Left forelimb (tissue), 1 donor: ENCODE data around the gene SLC5A4.

ENCODE experiments used
- DNase-seq: peaks from one replicate; pipeline ENCODE4 v3.0.0-alpha.2; 2018; ENCODE audit warnings: low spot score

The SLC5A4 gene

DNA sequence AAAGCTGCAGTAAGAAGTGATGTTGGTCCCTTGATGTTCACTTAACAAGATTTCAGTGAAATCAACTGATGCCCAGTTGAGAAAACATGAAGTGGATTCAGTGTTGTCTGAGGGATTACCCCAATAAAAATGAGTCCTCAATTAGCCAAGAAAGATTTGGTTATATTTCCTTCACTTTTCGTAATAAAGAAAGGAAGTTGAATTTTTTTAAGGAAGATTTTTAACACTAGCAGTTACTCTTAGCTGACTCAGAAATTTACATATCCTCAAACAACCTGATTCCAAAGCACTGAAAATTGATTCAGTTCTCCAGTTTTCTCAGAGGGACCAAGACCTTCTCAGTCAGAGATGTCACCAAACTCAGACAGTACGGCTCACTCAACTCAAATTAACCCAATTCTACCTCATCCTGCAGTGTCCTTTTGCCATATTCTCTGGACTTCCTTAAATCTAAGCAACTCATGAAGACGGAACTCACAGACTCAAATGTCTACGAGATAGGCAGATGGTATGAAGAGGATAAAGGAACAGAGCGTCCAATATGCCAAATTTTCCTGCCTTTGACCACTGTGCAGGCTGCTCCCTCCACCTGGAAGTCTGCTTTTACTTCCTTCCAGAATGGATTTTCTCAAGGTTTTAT lies 22.8 kb downstream of the SLC5A4 start:
- no peak for DNase-seq

DNA sequence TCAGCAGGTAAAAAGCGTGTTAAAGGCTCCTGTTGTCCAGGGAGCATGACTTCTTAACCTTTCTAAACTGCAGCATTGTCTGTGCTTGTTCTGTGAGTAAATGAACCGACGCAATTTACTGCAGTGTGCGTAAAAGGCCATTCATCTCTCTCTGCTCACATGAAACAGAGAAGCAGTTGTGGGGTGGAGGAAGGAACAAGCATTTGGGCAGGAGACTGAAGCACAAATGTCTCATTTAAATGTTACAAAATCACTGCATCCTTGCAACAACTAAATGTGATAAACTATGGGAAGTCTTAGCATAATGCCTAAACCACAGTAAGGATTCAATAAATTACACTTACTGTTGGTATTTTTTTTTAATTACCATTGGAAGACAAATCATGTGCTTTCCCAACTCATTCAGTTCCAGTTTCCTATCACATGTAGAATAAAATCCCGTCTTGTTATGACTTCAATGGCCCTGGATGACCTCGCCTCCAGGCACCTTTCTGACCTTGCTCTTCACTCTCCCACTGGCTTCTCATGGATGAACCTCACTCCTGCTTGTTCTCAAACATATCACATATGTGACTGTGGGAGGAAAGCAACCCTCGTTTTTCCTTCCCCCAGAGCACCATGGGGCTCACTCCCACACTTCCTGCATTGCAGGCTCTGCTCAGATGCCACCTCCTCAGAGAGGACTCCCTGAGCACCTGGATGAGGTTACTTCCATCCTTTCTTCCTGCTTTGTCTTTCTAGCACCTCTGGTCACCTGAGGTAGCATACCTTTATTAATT lies 28.6 kb downstream of the SLC5A4 start:
- no peak for DNase-seq

DNA sequence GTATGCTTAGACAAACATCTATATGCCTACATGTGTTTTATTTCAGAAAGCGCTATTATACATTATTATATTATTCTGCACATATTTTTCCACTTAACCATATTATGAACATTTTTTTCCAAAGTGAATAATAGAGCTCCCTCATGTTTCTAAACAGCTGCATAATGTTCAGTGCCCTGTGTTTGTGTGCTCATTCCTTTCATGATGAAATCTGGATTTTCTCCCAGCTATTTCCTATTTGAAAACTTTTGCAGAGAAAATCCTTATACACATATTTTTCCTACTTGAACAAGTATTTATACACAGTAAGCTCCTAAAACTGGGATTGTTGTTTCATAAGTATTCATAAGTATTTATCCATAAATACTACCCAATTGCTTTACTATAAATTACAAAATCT lies 32.2 kb downstream of the SLC5A4 start:
- DNase-seq, result no peak

DNA sequence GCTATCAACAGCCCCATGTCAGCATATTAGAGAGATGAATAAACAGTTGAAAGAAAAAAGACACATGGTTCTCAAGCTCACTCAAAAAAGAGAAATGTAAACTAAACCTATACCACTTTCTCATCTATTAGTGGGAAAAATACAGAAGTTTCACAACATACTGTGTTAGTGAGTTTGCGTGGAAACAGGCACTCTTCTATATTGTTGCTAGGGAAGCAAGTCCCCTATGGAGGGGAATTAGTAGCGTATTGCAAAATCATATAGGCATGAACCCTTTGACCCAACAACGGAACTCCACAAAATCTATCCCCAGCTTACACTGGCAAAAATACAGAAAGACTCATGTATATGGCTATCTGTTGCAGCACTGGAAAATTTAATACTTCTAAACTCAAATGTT lies 36.1 kb downstream of the SLC5A4 start:
- no peak for DNase-seq

DNA sequence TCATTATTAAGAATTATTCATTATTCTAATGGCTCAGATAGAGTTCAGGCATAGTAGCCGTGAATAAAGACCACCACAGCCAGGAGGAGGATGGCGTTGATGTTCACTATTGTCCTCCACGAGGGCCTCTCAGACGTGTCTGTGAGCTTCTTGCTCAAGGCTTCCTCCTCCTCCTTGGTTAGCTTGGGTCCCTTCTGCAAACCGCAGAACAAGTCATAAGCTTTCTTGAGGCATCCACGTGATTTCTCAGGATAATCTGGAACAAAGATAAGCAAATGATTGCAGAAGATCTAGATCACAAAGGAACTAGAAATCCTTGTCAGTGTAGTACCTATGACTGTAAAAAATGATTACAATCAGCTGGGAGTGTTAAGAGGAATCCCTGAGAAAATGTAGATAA lies 36.7 kb downstream of the SLC5A4 start:
- DNase-seq, result no peak

DNA sequence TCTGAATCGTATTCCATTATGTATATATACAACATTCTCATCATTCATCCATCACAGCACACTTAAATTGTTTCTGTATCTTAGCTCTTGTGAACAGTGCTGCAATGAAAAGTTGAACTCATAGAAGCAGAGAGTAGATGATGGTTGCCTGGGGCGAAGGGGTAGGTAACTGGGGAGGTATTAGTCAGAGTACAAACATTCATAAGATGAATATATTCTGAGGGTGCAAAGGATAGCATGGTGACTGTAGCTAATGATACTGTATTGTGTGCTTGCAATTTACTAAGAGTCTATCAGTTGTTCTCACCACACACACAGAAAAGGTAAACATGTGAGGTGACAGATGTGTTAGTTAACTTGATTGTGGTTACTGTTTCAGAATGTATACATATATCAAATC lies 37.7 kb downstream of the SLC5A4 start:
- DNase-seq, result no peak

DNA sequence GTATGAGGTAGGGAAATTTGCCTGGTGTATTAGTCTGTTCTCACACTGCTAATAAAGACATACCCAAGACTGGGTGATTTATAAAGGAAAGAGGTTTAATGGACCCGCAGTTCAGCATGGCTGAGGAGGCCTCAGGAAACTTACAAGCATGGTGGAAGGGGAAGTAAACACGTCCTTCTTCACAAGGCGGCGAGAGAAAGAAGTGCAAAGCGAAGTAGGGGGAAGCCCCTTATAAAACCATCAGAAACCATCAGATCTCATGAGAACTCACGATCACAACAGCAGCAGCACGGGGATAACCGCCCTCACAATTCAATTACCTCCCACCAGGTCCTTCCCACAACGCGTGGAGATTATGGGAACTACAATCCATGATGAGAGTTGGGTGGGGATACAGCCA lies 38.2 kb downstream of the SLC5A4 start:
- DNase-seq, result no peak

DNA sequence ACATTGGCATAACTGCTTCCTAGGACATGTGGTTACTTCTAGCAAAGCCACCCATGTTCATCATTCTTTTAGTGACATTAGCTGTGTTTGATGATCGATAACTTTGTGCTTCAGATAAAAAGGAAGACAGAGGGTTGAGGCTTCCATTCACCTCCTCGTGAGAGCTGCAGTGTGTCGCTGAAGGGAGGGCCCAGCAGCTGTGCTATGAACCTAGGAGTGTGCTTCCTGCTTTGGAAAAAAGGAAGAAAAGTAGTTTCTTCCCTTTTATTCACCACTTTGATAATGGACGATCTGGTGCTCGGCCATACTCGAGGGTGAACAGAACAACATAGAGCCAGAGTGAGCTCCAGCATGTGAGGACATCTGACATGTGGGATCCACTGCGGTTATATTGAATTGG lies 44.1 kb downstream of the SLC5A4 start:
- DNase-seq, result no peak

DNA sequence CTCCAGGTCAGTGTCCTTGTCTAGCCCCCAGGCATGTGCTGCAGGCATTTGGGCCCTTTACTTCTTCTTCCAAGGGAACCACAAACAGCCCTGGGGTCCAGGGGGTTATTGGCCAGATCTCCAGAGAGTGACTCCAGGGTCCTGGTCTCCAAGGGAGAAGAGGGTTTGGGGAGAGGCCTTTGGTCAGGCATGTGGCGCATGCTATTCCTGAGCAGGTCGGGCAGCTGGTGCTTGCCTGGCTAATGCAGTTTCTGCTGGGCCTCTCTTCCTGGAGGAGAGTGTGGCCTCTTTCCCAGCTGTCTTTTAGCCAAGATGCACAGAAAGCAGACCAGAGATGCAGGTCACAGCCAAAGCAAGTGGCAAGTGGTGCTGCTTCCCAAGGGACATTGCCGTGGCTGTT lies 46.5 kb downstream of the SLC5A4 start:
- DNase-seq, result no peak

DNA sequence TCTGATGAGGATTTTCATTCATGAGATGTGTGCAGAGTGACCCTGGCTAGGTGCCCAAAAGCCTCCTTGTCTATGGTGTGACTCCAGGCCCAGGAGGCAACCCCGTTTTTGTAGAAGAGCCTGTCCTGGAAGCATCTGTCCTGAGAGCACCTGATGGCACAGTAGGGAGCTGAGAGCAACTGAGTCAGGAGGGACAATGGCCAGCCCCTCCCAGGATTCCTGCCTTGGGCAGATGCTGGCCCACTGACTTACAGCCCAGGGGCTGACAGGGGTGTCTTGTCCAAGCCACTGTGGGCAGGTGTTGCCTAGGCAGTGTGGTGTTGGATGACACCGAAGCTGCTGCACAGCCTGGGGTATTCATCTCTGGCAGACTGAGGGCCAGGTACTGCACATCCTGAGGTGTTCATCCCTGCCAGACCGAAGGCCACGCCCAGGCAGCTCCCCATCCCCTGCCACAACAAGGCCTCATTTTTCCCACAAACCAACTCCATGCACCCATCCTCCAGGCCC lies 47.1 kb downstream of the SLC5A4 start:
- DNase-seq, result no peak

DNA sequence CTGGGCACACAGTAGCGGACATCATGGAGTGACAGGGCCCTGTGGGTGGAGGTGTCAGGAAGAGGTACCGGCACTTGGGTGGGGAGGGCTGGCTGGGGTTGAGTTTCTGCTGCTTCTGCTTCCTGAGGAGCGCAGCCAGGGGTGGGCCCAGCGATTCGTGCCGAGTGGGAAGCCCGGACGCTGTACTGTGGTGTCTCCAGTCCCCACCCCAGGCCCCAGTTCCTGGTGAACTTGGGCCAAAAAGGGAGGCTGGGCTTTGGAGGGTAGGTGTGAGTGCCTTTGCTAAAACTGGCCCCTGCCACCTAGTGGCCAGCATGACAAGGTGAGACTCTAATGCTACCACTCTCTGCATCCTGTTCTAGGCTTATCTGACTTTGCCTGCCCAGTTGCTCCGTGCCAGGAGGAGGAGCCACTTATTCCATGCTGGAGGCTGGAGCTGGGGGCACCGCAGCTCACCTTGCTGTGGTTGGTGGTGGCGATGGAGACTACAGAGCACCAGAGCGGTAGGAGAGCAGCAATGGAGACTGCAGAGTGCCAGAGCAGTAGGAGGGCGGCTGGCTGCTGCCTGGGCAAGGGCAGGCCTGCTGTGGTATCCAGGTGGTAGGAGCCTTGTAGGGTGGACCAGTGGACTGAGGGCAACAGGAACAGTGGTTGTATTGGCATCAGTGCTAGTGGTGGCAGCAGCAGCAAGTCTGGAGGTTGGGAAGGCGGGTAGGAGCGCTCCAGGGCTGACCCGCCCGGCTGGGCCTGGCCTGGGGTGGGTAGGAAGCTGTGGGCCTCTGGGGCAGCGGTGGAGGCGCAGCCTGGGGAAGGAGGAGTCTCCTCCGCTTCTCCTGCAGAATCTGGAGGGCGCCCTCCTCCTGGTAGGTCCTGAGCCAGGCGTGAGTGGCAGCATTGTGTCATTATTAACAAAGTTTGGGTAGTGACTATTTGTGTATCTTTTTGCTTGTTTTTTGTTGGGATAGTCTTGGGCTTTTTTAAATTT lies 48.1 kb downstream of the SLC5A4 start:
- DNase-seq, result no peak

DNA sequence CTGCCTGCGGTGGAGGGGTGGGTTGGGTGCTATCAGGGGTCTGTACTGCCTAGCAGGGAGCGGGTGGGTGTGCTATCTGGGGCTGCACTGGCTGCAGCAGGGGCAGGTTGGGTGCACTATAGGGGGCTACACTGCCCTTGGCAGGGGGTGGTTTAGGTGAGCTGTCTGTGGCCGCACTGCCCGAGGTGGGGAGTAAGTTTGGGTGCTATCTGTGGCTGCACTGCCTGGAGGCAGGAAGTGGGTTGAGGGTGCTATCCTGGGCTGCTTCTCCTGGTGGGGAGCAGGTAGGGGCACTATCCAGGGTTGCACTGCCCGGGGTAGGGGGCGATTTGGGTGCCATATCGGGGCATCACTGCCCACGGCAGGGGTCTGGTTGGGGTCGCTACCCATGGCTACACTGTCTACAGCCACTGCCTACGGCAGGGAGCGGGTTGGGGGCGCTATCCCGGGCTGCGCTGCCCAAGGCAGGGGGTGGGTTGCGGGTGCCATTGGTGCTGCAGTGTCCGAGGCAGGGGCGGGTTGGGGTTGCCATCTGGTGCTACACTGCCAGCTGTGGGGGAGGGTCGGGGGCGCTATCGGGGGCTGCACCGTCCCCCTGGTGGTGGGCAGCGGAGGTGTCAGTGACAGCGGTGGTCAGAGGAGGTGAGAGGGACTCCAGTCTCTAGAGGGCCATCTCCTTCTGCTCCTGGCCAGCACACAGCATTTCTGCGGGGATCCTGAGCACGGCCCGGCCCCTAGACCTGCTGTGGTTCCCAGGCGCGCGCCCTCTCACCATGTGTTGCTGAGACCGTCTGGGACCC lies 49.0 kb downstream of the SLC5A4 start:
- no peak for DNase-seq

DNA sequence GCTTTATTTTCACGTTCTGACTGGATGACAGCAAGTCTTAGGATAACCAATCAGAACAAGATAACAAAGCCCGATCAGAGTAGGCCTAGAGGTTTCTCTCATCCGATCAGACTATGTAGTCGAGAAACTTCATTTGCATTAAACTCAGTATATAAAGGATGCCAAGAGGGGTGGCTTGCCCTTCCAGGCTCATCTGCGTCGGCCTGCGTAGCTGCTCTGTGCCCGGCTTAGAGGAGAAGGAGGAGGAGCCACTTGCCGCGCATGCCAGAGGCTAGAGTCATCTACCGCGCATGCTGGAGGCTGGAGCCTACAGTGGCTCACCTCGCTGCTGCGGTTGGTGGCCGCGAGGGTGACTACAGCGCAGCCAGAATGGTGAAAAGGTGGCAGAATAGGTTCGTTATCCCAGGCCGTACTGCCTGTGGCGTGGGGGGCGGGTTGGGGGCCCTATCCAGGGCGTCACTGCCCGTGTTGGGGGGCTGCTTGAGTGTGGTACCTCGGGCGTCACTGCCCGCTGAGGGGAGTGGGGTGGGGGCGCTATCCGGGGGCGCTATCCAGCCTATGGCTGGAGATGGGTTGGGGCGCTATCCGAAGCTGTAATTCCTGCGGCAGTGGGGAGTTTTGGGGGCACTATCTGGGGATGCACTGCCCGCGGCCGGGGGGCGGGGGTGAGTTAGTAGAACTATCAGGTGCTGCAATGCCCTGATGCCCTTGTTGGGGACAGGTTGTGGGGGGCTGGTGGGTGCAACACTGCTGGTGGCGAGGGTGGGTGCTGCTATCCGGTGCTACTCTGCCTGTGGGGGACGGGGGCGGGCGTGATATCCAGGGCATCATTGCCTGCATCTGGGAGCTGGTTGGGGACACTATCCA lies 50.1 kb downstream of the SLC5A4 start, which contains the start of gene RFPL2:
Gene RFPL2 (minus strand): TSS at position 218 of the 867 bp plus-strand sequence. CDS start 2,622 bp downstream, outside the sequence.
- no peak for DNase-seq

DNA sequence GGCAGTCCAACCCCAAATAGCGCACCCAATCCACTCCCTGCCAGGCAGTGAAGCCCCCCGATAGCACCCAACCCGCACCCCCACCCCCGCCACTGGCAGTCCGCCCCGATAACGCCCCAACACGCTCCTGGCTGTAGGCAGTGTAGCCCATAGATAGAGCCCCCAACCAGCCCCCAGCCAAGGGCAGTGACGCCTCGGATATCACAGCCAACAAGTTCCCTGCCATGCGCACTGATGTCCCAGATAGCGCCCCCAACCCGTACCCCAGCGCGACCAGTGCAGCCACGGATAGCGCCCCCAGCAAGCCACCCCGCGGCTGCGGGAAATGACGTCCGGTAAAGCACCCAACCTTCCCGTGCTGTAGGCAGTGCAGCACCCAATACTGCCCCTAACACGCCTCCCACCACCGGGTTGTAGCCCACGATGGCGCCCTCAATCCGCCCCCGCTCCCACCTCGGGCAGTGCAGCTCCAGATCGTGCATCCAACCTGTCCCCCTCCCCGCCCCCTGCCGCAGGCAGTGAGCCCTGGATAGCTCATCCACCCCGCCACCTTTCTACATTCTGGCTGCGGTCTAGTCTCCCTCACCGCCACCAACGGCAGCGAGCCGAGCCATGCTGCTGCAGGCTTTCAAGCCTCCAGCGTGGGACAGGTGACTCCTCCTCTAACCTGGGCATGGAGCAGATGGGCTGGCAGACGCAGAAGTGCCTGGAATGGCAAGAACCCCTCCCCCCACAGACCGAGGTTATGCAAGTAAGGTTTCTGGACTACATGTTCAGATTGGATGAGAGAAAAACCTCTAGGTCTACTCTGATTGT lies 50.9 kb downstream of the SLC5A4 start:
- DNase-seq, result no peak

DNA sequence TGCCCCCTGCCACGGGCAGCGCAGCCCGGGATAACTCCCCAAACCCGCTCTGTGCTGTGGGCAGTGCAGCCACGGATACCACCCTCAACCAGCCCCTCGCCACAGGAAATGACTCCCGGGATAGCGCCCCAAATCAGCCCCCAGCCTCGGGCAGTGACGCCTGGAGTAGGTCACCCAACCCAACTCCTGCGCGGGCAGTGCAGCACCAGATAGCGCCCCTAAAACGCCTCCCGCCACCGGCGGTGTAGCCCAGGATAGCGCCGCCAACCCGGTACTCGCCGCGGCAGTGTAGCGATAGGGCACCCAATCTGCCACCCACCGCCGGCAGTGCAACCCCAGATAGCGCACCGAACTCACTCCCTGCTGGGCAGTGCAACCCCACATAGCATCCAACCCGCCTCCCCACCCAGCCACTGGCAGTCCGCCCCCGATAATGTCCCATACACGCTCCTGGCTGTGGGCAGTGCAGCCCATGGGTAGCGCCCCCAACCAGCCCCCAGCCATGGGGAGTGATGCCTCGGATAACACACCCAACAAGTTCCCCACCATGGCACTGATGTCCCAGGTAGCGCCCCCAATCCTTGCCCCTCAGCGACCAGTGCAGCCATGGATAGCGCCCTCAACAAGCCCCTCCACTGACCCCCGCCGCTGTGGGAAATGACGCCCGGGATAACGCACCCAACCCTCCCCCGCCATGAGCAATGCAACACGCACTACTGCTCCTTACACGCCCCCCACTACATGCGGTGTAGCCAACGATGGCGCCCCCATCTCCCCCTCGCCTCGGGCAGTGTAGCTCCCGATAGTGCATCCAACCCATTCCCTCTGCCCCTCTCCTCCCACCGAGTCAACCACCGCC lies 51.7 kb downstream of the SLC5A4 start:
- DNase-seq, result no peak

DNA sequence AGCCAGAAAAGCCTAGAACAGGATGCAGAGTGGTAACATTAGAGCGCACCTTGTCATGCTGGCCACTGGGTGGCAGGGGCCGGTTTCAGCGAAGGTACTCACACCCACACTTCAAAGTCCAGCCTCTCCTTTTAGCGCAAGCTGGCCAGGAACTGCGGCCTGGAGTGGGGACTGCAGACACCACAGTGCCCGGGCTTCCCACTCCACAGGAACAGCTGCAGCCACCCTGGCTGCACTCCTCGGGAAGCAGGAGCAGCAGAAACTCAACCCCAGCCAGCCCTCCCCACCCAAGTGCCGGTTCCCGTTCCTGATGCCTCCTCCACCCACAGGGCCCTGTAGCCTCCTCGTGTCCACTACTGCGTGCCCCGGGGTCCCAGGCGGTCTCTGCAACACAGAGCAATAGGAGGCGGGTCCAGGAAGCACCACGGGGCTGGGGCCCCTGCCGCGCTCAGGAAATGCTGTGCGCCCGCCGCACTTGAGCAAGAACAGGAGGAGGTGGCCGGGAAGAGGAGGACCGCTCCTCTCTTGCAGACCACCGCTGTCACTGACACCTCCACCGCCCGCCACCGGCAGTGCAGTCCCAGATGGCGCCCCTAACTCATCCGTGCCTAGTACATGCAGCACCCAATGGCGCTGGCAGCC lies 52.5 kb downstream of the SLC5A4 start:
- DNase-seq, result no peak

DNA sequence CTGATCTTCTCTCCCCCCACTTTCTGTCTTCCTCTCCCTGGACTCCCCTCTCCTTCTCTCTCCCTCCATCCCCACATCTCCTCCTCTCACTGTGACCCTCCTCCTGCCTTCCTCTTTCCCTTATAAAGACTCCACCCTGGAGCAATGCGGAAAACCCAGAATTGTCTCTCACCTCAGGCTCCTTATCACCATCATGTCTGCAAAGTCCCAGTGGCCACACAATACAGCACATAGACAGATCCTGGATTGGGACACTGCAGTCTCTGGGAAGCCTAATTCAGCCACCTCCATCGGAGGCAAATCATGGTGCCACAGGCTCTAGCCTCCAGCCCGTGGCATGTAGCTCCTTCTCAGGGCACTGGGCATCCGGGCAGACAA lies 53.0 kb downstream of the SLC5A4 start:
- no peak for DNase-seq

DNA sequence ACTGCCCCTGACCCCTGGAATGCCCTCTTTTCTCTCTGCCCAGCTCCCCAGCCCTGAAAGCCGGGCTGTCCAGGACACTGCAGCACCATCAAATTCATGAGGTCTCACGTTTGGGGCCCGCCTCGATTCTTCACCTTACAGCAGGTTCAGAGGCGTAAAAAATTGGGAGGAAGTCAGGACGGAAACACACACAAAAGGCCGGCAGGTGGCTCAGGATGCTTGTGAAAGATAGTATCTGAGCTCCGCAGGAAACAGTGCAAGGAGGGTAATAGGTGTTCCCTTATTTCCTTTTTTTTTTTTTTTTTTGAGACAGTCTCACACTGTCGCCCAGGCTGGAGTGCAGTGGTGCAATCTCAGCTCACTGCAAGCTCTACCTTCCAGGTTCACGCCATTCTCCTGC lies 54.4 kb downstream of the SLC5A4 start:
- no peak for DNase-seq
